ENCODE data around the gene TRIM38.

The TRIM38 gene

GRCh38 chr6:25950297-25950696 is 12.3 kb upstream of the TRIM38 start:
- Mint-ChIP-seq H3K4me3 (no peak overlapping the region), H3K4me1 (ENCODE audit: low read depth) (peaks cover 17% of the 10 kb centered on the region), H3K27me3 (ENCODE audit: low read depth) (no peaks in the 10 kb centered on the region), H3K27ac (no peak overlapping the region), H3K9me3 (peaks cover 7% of the 10 kb centered on the region), H3K36me3 (ENCODE audit: low read depth) (peaks cover 4% of the 10 kb centered on the region)
- DNase-seq (ENCODE audit: low spot score) = no peak

DNA sequence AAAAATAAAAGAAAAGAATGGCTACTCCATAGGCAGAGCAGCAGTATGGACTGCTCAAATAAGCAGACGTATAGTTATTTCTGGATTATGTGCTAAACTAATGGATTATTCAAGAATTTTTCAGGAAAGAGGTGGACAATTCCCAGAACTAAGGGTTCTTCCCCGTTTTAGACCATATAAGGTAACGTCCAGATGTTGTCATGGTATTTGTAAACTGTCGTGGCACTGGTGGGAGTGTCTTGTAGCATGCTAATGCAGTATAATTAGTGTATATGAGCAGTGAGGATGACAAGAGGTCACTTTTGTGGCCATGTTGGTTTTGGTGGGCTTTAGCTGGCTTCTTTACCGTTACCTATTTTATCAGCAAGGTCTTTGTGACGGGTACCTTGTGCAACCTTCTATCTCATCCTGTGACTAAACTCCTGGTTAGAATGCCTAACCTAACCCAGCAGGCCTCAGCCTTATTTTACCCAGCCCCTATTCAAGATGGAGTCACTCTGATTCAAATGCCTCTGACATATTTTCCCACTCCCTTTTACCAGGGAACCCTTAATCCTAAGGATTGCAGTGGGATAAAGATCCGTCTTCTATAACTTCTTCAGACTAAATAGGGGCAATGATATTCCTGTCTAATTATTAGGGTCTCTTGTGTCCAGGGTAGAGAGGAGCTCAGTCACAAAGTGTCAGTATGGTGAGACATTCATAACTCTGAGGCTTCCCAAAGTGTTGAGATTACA is 11.1 kb upstream of the TRIM38 start:
- H3K4me3 Mint-ChIP-seq = no peak overlapping the region
- H3K27ac Mint-ChIP-seq = no peak overlapping the region
- no peaks in the 10 kb centered on the region for H3K27me3 Mint-ChIP-seq (ENCODE audit: low read depth)
- DNase-seq (ENCODE audit: low spot score) = no peak
- no peaks in the 10 kb centered on the region for H3K9me3 Mint-ChIP-seq
- H3K4me1 Mint-ChIP-seq (ENCODE audit: low read depth) = peaks cover 9% of the 10 kb centered on the region
- H3K36me3 Mint-ChIP-seq (ENCODE audit: low read depth) = no peaks in the 10 kb centered on the region

DNA sequence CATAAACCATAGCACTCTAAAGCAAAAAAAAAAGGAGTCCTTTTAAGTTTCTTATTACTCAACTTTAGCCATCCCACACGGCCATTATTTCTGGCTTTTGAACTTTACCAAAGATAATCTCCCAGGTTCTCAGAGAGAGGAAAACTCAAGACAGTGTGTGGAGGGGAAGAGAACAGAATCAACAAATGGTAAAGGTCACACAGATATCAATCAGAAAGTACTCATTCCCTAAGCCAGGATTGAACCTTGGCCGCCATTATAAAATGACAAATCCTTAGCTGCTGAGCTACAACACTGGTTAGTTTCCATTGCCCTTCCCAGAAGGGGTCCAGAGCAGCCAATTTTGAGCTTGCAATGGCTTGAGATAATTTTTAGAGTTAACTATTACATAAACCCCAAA is 10.1 kb upstream of the TRIM38 start:
- Mint-ChIP-seq H3K4me1 (ENCODE audit: low read depth) (peaks cover 2% of the 10 kb centered on the region), H3K27ac (no peak overlapping the region), H3K27me3 (ENCODE audit: low read depth) (no peaks in the 10 kb centered on the region), H3K36me3 (ENCODE audit: low read depth) (no peaks in the 10 kb centered on the region), H3K9me3 (no peaks in the 10 kb centered on the region), H3K4me3 (no peak overlapping the region)
- DNase-seq (ENCODE audit: low spot score) = no peak

- Mint-ChIP-seq H3K27ac (no peak overlapping the region), H3K27me3 (ENCODE audit: low read depth) (no peaks in the 10 kb centered on the region), H3K36me3 (ENCODE audit: low read depth) (peaks cover 4% of the 10 kb centered on the region), H3K4me1 (ENCODE audit: low read depth) (peaks cover 10% of the 10 kb centered on the region), H3K4me3 (no peak overlapping the region), H3K9me3 (peaks cover 6% of the 10 kb centered on the region)
- no peak for DNase-seq (ENCODE audit: low spot score)
Measured at GRCh38 chr6:25953733-25954132, 8.9 kb upstream of the TRIM38 start.

- Mint-ChIP-seq H3K27ac (no peak overlapping the region), H3K27me3 (ENCODE audit: low read depth) (no peaks in the 10 kb centered on the region), H3K9me3 (peaks cover 12% of the 10 kb centered on the region), H3K4me3 (no peak overlapping the region), H3K36me3 (ENCODE audit: low read depth) (peaks cover 9% of the 10 kb centered on the region), H3K4me1 (ENCODE audit: low read depth) (peaks cover 18% of the 10 kb centered on the region)
- DNase-seq (ENCODE audit: low spot score) = no peak
Measured at GRCh38 chr6:25954756-25955155, 7.8 kb upstream of the TRIM38 start.

DNA sequence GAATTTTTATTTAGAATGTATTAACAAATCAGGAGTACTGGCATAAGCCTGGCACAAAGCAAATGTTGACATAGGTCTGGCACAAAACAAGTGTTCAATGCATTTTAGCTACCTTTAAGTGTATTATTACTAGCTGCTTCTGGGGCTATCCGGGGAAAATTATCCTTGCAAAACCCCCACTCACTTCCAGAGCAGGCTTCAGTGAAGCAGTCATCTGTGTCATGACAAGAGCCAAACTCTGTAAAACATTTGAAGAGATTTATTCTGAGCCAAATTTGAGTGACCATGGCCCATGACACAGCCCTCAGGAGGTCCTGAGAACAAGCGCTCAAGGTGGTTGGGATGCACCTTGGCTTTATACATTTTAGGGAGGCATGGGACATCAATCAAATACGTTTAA is 6.4 kb upstream of the TRIM38 start:
- Mint-ChIP-seq H3K27me3 (ENCODE audit: low read depth) (no peaks in the 10 kb centered on the region), H3K4me1 (ENCODE audit: low read depth) (peaks cover 29% of the 10 kb centered on the region), H3K36me3 (ENCODE audit: low read depth) (peaks cover 12% of the 10 kb centered on the region), H3K9me3 (peaks cover 17% of the 10 kb centered on the region), H3K27ac (no peak overlapping the region), H3K4me3 (no peak overlapping the region)
- no peak for DNase-seq (ENCODE audit: low spot score)

- H3K4me3 Mint-ChIP-seq = peak overlapping the region; percentile 59
- peak overlapping the region; percentile 45 for H3K27ac Mint-ChIP-seq
- no peak for DNase-seq (ENCODE audit: low spot score)
- H3K36me3 Mint-ChIP-seq (ENCODE audit: low read depth) = peaks cover 17% of the 10 kb centered on the region
- no peaks in the 10 kb centered on the region for H3K27me3 Mint-ChIP-seq (ENCODE audit: low read depth)
- H3K4me1 Mint-ChIP-seq (ENCODE audit: low read depth) = peaks cover 40% of the 10 kb centered on the region
- peaks cover 17% of the 10 kb centered on the region for H3K9me3 Mint-ChIP-seq
Measured at GRCh38 chr6:25958700-25959162, 3.9 kb upstream of the TRIM38 start.

DNA sequence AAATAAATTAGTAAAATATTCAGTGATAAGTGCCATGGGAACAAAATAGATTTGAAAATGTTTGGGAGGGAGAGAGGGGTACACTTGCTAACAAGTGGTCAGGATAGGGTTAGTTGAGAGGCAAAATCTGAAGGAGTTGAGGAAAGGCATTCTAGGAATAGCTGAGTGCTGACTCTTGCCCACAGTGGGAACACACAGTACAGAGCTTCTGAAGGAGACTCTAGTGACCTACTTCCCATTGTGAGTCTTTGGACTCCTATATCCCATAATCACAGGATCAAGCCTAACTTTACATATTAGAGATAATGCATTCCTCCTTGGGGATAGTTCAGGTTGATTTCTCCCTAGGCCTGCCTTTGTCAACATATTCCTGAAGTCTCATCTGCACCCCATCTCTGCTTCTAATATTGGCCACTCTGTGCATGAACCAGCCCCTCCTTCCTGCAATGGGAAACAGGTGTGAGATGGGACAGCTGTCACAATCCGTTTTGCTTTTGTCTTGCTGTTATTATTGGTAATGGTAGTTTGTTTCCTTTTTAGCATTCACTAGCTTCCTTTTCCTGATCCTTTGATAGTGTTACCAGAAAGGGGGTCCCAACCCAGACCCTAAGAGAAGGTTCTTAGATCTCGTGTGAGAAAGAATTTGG is 2.6 kb upstream of the TRIM38 start:
- Mint-ChIP-seq H3K9me3 (peaks cover 17% of the 10 kb centered on the region), H3K27me3 (ENCODE audit: low read depth) (no peaks in the 10 kb centered on the region), H3K4me3 (peak overlapping the region; percentile 39), H3K36me3 (ENCODE audit: low read depth) (peaks cover 28% of the 10 kb centered on the region), H3K4me1 (ENCODE audit: low read depth) (peaks cover 47% of the 10 kb centered on the region), H3K27ac (no peak overlapping the region)
- no peak for DNase-seq (ENCODE audit: low spot score)

GRCh38 chr6:25960734-25961133 is 1.9 kb upstream of the TRIM38 start:
- H3K27me3 Mint-ChIP-seq (ENCODE audit: low read depth) = no peaks in the 10 kb centered on the region
- DNase-seq (ENCODE audit: low spot score) = peak; percentile 45
- H3K36me3 Mint-ChIP-seq (ENCODE audit: low read depth) = peaks cover 30% of the 10 kb centered on the region
- H3K4me3 Mint-ChIP-seq = no peak overlapping the region
- H3K9me3 Mint-ChIP-seq = peaks cover 17% of the 10 kb centered on the region
- peaks cover 48% of the 10 kb centered on the region for H3K4me1 Mint-ChIP-seq (ENCODE audit: low read depth)
- H3K27ac Mint-ChIP-seq = no peak overlapping the region

- H3K4me1 Mint-ChIP-seq (ENCODE audit: low read depth) = peaks cover 54% of the 10 kb centered on the region
- H3K4me3 Mint-ChIP-seq = peak overlapping the region; percentile 90
- H3K27me3 Mint-ChIP-seq (ENCODE audit: low read depth) = no peaks in the 10 kb centered on the region
- DNase-seq (ENCODE audit: low spot score) = no peak
- peaks cover 17% of the 10 kb centered on the region for H3K9me3 Mint-ChIP-seq
- peaks cover 38% of the 10 kb centered on the region for H3K36me3 Mint-ChIP-seq (ENCODE audit: low read depth)
- H3K27ac Mint-ChIP-seq = peak overlapping the region; percentile 94
Measured at GRCh38 chr6:25961619-25962148, 918 bp upstream of the TRIM38 start.

GRCh38 chr6:25963426-25964123 is 973 bp downstream of the TRIM38 start:
- Mint-ChIP-seq H3K27ac (peak overlapping the region; percentile 86), H3K4me3 (peak overlapping the region; percentile 90), H3K4me1 (ENCODE audit: low read depth) (peaks cover 62% of the 10 kb centered on the region), H3K9me3 (peaks cover 11% of the 10 kb centered on the region), H3K36me3 (ENCODE audit: low read depth) (peaks cover 51% of the 10 kb centered on the region), H3K27me3 (ENCODE audit: low read depth) (no peaks in the 10 kb centered on the region)
- no peak for DNase-seq (ENCODE audit: low spot score)

DNA sequence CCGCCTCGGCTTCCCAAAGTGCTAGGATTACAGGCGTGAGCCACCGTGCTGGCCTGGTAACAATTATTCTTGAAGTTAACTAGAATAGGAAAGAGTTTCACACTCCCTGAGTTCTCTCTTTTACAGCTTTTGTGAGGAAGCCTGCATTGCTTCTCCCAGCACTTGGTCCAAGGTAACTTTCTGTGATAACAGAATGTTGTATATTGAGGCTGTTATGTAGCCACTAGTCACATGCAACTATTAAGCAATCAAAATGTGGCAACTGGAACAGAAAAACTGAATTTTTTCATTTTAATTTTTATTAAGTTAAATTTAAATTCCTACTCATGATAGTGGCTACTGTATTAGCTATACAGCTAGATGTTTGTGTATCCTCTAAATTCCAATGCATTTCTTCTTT is 2.5 kb downstream of the TRIM38 start:
- Mint-ChIP-seq H3K4me3 (peak overlapping the region; percentile 79), H3K4me1 (ENCODE audit: low read depth) (peaks cover 62% of the 10 kb centered on the region), H3K27me3 (ENCODE audit: low read depth) (no peaks in the 10 kb centered on the region), H3K9me3 (peaks cover 4% of the 10 kb centered on the region), H3K27ac (no peak overlapping the region), H3K36me3 (ENCODE audit: low read depth) (peaks cover 56% of the 10 kb centered on the region)
- DNase-seq (ENCODE audit: low spot score) = no peak

DNA sequence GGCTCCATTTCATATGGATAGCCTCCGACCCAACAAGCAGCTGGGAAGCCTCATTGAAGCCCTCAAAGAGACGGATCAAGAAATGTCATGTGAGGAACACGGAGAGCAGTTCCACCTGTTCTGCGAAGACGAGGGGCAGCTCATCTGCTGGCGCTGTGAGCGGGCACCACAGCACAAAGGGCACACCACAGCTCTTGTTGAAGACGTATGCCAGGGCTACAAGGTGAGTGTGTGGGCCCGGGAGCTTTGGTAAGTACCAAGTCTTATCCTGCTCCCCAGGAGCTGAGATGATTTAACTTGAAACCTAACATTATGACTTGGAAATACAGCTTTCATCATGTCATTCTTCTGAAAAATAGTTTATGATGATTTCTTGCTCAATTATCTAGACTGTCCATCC is 4.1 kb downstream of the TRIM38 start:
- Mint-ChIP-seq H3K4me1 (ENCODE audit: low read depth) (peaks cover 57% of the 10 kb centered on the region), H3K27me3 (ENCODE audit: low read depth) (no peaks in the 10 kb centered on the region), H3K4me3 (peak overlapping the region; percentile 79), H3K27ac (no peak overlapping the region), H3K9me3 (no peaks in the 10 kb centered on the region), H3K36me3 (ENCODE audit: low read depth) (peaks cover 66% of the 10 kb centered on the region)
- no peak for DNase-seq (ENCODE audit: low spot score)

DNA sequence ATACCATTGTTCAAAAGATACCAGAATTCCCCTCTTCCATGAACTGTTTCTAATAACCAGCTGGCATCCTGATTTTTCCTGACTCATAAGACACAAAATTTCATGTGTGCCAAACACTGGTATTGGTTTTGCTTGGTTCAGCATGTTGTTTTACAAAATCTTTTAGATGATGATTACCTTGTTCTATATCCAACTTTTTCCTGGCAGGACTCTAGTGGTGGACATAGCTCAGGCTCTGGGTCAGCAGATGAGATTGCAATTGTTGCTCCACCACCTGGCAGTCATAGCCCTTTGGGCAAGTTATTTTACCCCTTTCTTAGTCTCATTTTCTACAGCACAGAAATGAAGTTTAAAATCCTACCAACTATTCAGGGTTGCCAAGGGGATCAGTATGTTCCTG is 6.2 kb downstream of the TRIM38 start:
- no peaks in the 10 kb centered on the region for H3K27me3 Mint-ChIP-seq (ENCODE audit: low read depth)
- peak overlapping the region; percentile 79 for H3K4me3 Mint-ChIP-seq

More for the DNA sequence above, 6.2 kb downstream of the TRIM38 start:
- DNase-seq (ENCODE audit: low spot score) = no peak
- peaks cover 52% of the 10 kb centered on the region for H3K4me1 Mint-ChIP-seq (ENCODE audit: low read depth)
- no peak overlapping the region for H3K27ac Mint-ChIP-seq
- H3K36me3 Mint-ChIP-seq (ENCODE audit: low read depth) = peaks cover 79% of the 10 kb centered on the region
- no peaks in the 10 kb centered on the region for H3K9me3 Mint-ChIP-seq
